Forelimb muscle (tissue), 1 donor: ENCODE measurements around the gene SRPK1. TPM values are rescaled to one million over a fixed set of nuclear protein-coding genes. Genes with fewer than 3 reads are reported as not detected.
"Not testable (repeated sequence)": the region's sequence is repeated elsewhere in the genome, so short reads cannot be mapped to it uniquely, and the experiment has no call there.

Source experiments
- DNase-seq: peaks from one replicate; pipeline ENCODE4 v3.0.0-alpha.2; 2013; ENCODE audit warnings: low read depth
- polyA plus RNA-seq: library from polyadenylated mRNA; unstranded; fragments of 120-200 nt; gene quantifications from one replicate; pipeline ENCODE4 v1.2.1, GENCODE V29; 2013; ENCODE audit not compliant: insufficient read length

The SRPK1 gene
- 15.6 TPM for polyA plus RNA-seq

DNA sequence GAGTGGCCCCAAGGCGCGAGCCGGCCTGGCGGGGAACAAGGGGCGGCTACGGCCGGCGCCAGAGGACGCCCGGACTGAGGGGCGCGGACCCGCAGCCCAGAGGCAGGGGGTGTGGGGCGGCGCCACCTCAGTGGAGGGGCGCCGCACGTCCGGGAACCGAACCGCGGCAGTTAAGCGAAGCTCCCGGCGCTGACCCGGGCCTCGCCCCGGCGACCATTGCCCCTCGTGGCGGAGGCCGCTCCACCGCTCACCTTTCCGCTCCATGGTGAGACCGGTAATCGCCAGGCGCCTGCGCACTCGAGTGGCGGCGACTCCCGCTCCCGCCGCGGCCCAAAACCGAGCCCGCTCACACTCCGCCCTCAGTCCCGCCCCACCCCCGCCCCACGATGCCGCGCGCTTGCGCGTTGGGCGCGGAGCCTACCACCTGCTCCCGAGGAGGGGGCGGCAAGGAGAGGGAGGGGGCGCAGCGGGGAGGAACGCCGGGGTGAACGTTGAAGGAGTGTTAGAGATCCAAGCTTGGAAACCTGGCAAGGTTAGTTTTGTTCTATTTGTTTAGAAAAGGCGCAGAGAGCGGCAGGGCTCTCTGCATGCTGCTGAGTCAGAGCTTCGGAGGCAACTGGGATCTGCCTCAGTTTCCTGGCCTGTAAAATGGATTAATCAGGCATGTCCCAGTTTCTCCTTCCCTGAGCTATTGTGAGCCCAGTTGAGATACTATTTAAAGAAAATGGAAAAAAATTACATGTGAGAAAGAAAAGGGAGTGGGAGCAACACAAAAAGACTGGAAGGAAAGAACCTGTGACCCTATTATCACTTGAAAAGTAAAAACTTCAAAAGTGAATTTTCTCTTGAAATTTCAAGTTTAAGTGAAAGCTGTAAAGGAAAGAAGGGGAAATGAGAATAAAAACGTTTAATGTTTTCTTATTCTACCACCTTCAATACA is at the start of gene SRPK1:
Gene SRPK1 (minus strand): TSS at position 306 of the 940 bp plus-strand sequence. CDS start 42 bp downstream, at position 264.
- DNase-seq = peak; percentile 17

- DNase-seq = no peak
These were observed 49.3 kb upstream of the SRPK1 start for GRCh38 chr6:35970181-35970580.

- DNase-seq = no peak
These were observed 48.7 kb upstream of the SRPK1 start for GRCh38 chr6:35969646-35970045.

DNA sequence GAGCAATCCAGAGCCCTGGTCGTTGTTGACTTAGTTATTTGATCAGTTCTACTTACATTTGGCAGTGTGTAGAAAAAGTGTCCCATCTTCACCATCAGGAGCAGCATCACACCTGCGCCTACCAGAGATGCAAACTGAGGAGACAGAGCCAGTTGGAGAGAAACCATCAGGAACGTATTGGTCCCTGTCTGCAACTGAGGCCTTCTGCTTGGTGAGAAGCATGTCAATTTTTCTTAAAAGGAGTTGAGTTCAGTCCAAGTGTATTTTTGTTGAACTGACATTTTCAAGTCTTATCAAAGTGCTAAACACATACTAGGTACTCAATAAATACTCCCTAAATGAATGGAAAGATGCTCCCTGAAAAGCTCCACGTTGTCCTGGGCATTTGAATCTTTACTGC is 47.9 kb upstream of the SRPK1 start:
- no peak for DNase-seq

GRCh38 chr6:35967076-35967774 is 46.3 kb upstream of the SRPK1 start:
- no peak for DNase-seq

DNA sequence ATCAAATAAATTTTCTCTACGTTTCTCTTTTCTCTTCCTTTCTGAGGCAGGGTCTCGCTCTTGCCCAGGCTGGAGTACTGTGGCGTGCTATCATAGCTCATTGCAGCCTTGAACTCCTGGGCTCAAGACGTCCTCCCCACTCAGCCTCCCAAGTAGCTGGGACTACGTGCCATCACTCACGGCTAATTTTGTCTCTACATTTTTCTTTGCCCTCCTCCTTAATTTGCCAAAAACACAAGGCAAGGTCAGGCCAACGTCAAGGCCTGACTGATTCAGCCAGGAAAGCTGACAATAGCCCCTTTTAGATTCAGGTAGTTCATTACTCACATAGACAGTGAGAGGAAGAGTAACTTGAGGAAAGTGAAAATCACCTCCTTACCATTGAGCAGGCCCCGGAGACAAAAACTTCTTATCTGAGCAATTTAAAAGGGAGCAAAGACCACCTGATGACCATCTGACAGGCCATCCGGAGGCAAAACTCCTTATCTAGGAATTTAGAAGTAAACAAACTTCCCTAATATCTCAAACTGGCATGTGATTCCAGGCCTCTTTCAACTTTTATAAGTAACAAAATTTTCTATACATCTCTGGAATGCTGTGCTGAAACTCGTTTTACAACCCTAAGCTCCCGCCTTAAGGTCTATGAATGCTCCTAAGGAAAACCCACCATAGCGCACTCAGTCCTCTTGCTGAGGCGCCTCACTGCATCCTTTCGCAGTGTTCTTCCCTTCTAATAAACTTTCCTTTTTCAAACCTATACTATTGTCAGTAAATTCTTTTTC is 42.1 kb upstream of the SRPK1 start:
- no peak for DNase-seq

- DNase-seq = no peak
These were observed 39.3 kb upstream of the SRPK1 start for GRCh38 chr6:35960187-35960586.

DNA sequence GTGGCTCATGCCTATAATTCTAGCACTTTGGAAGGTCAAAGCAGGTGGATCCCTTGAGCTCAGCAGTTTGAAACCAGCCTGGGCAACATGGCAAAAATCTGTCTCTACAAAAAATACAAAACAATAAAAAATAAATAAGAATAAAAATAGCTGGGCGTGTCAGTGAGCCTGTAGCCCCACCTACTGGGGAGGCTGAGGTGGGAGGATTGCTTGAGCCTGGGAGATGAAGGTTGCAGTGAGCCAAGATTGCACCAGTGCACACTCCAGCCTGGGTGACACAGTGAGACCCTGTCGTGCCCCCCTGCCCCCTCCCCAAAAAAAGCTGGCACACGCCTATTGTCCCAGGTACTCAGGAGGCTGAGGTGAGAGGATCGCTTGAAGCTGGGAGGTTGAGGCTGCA is 35.1 kb upstream of the SRPK1 start:
- DNase-seq = no peak

DNA sequence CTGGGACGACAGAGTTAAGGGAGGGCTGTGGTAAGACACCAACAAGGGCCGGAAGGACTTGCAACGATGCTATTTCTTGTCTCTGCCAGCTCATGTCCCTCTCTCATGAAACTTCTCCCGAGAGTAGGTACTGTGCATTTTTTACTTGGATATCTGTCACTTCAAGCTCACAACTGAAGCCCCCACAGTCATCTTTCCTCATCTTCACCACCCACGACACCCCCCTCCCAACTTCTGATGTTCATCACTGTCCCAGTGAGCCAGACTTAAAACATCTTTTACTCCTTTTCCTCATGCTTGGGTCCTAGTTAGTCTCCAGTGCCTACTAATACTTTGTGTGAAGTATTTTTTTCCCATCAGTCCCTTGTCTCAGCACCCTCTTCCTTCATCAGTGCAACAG is 34.6 kb upstream of the SRPK1 start:
- no peak for DNase-seq

- no peak for DNase-seq
These were observed 34.2 kb upstream of the SRPK1 start for GRCh38 chr6:35955071-35955470.

GRCh38 chr6:35954333-35954732 is 33.4 kb upstream of the SRPK1 start:
- no peak for DNase-seq

DNA sequence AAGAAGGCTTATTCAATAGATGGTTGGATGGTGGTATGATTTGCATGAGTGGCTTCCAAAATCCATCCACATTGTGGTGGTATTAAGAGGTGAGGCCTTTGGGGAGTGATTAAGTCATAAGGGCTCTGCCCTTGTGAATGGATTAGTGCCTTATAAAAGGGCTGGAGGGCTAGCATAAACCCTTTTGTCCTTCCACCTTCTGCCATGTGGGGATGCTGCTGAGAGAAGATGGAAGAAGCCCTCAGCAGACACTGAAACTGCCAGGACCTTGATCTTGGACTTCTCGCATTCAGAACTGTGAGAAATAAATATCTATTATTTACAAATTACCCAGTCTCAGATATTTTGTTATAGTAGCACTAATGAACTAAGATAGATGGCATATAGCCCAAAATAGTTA is 27.8 kb upstream of the SRPK1 start:
- no peak for DNase-seq

- DNase-seq = no peak
These were observed 24.7 kb upstream of the SRPK1 start for GRCh38 chr6:35945650-35946025.

DNA sequence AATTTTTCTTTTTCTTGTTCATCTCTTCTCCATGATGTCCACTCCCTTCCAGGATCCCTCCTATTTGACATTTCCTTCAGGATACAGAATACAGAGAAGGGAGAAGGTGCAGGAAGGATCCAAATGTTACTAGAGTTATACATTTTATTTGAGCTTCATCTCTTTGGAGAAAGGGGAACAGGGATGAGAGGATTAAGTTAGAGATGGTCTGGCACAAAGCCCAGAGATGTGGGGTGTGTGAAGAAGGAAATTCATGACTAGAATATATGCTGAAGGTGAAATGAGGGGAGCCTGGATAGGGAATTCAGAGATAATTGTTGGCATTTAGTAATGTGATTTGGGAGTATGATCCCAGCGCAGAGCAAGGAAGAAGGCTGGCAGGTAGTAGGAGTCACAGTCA is 22.5 kb upstream of the SRPK1 start:
- DNase-seq = no peak

- DNase-seq = no peak
These were observed 21.5 kb upstream of the SRPK1 start for GRCh38 chr6:35942355-35942754.

GRCh38 chr6:35941170-35941569 is 20.3 kb upstream of the SRPK1 start:
- not testable (repeated sequence) for DNase-seq

DNA sequence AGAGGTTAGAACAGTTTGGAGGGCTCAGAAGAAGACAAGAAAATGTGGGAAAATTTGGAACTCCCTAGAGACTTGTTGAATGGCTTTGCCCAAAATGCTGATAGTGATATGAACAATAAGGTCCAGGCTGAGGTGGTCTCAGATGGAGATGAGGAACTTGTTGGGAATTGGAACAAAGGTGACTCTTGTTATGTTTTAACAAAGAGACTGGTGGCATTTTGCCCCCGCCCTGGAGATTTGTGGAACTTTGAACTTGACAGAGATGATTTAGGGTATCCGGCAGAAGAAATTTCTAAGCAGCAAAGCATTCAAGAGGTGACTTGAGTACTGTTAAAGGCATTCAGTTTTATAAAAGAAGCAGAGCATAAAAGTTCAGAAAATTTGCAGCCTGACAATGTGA is 19.1 kb upstream of the SRPK1 start:
- DNase-seq = not testable (repeated sequence)

- not testable (repeated sequence) for DNase-seq
These were observed 18.4 kb upstream of the SRPK1 start for GRCh38 chr6:35939259-35939658.

DNA sequence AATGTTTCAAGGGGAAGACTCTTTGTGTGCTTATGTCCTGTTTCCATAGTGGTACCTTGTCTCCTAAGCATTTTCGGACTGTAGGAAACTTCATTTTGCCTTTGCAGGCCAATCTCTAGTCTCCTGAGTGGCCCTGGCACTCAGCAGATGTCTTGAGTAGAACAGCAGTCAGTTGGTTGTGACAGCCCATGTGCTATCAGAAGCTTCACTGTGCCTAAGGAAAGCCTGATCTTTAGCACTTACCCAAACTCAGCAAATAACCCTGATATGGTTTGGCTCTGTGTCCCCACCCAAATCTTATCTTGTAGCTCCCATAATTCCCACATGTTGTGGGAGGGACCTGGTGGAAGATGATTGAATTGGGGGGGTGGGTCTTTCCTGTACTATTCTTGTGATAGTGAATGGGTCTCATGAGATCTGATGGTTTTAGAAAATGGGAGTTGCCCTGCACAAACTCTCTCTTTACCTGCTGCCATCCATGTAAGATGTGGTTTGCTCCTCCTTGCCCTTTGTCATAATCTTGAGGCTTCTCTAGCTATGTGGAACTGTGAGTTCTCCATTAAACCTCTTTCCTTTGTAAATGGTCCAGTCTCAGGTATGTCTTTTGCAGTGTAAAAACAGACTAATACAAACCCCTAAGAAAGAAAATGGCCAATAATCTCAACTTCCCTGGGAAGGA is 15.9 kb upstream of the SRPK1 start:
- no peak for DNase-seq

DNA sequence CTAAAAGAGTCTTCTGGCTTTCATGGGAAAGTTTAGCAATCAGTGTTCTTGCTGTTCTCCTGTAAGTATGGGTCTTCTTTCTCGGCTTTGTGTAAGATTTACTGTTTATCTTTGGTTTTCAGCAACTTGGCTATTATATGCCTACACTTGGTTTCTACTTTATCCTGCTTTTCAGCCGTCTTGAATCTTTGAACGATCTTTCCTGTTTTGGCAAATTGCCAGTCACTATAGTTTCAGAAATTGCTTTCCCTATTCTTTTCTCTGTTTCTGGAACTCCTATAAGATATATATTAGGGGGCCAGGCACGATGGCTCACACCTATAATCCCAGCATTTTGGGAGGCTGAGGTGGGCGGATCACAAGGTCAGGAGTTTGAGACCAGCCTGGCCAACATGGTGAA is 14.6 kb upstream of the SRPK1 start:
- no peak for DNase-seq

GRCh38 chr6:35933844-35934243 is 12.9 kb upstream of the SRPK1 start:
- no peak for DNase-seq

DNA sequence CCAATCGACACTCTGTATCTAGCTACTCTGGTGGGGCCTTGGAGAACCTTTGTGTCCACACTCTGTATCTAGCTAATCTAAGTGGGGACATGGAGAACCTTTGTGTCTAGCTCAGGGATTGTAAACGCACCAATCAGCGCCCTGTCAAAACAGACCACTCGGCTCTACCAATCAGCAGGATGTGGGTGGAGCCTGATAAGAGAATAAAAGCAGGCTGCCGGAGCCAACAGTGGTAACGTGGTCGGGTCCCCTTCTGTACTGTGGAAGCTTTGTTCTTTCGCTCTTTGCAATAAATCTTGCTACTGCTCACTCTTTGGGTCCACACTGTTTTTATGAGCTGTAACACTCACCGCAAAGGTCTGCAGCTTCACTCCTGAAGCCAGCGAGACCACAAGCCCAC is 11.0 kb upstream of the SRPK1 start:
- not testable (repeated sequence) for DNase-seq
